SU-DHL-6 (cell line): ENCODE results near the gene CDK19.

Experiments used
- EZH2phosphoT487 ChIP-seq: fragments of 200-600 bp; sonication (generic), shearing (Covaris generic); conservative IDR thresholded peaks from 2 replicates; pipeline ENCODE4 v1.6.1; 2018; ENCODE audit warnings: mild to moderate bottlenecking, antibody characterized with exemption, low read length, moderate library complexity, mixed read lengths
- TF ChIP-seq, protein P1 (sequence below): fragments of 200-600 bp; sonication (generic); IDR thresholded peaks from one replicate; pipeline ENCODE4 v1.5.1; 2017; ENCODE audit warnings: antibody characterized with exemption, mild to moderate bottlenecking, low read length, moderate library complexity; ENCODE audit not compliant: insufficient read depth, poor library complexity, severe bottlenecking

DNA sequence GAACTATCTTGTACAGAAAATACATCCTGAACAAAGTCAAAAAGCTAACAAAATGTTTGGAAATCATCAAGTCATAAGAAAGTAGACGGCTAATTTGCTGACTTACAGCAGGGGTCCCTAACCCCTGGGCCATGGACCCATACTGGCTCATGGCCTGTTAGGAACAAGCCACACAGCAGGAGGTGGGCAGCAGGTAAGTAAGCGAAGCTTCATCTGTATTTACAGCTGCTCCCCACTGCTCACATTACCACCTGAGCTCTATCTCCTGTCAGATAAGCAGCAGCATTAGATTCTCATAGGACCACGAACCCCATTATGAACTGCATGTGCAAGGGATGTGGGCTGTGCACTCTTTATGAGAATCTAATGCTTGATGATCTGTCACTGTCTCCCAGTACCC lies 115.5 kb downstream of the CDK19 start:
- TF ChIP-seq, protein P1, sequence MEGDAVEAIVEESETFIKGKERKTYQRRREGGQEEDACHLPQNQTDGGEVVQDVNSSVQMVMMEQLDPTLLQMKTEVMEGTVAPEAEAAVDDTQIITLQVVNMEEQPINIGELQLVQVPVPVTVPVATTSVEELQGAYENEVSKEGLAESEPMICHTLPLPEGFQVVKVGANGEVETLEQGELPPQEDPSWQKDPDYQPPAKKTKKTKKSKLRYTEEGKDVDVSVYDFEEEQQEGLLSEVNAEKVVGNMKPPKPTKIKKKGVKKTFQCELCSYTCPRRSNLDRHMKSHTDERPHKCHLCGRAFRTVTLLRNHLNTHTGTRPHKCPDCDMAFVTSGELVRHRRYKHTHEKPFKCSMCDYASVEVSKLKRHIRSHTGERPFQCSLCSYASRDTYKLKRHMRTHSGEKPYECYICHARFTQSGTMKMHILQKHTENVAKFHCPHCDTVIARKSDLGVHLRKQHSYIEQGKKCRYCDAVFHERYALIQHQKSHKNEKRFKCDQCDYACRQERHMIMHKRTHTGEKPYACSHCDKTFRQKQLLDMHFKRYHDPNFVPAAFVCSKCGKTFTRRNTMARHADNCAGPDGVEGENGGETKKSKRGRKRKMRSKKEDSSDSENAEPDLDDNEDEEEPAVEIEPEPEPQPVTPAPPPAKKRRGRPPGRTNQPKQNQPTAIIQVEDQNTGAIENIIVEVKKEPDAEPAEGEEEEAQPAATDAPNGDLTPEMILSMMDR: no peak
- no peak for TF ChIP-seq EZH2phosphoT487
